Rectal smooth muscle tissue (tissue), 1 donor: ENCODE measurements around the gene SEPTIN2.
"Not testable (repeated sequence)": the region's sequence is repeated elsewhere in the genome, so short reads cannot be mapped to it uniquely, and the experiment has no call there.

Experiments
- H3K27ac ChIP-seq: one replicate; pipeline ENCODE4 v1.7.0; 2013; ENCODE audit warnings: low read depth, low read length, inconsistent platforms
- H3K27me3 ChIP-seq: one replicate; pipeline ENCODE4 v1.7.0; 2013; ENCODE audit warnings: low read length; ENCODE audit not compliant: control insufficient read depth, insufficient read depth
- H3K36me3 ChIP-seq: one replicate; pipeline ENCODE4 v1.7.0; 2013; ENCODE audit warnings: low read length; ENCODE audit not compliant: control insufficient read depth, insufficient read depth
- H3K4me1 ChIP-seq: one replicate; pipeline ENCODE4 v1.7.0; 2013; ENCODE audit warnings: low read length; ENCODE audit not compliant: control insufficient read depth, insufficient read depth
- H3K4me3 ChIP-seq: one replicate; pipeline ENCODE4 v1.7.0; 2013; ENCODE audit warnings: low read length
- H3K9ac ChIP-seq: one replicate; pipeline ENCODE4 v1.7.0; 2013; ENCODE audit warnings: low read length

SEPTIN2 gene

DNA sequence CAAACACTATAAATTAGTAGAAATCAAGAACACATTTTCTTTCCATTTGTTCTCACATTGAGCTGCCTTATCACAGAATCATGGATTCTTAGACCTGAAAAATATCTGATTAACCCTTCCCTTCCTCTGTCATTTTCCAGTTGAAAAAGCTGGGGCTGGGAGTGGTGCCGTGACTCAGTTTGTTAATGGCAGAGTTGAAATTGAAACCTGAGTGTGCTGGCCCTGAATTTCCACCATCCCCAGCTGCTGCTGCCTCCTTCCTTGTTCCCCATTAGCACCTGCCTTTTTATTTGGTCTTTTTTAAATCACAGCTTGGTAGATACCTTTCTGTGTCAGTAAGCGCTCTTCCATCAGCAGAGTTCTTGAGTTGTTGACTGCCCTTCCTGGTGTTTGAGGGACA is 51.0 kb downstream of the SEPTIN2 start:
- no peak overlapping the region for H3K4me3 ChIP-seq
- H3K27me3 ChIP-seq = no peaks in the 10 kb centered on the region
- H3K36me3 ChIP-seq = no peaks in the 10 kb centered on the region
- H3K9ac ChIP-seq = no peak overlapping the region
- H3K4me1 ChIP-seq = no peaks in the 10 kb centered on the region
- no peak overlapping the region for H3K27ac ChIP-seq

DNA sequence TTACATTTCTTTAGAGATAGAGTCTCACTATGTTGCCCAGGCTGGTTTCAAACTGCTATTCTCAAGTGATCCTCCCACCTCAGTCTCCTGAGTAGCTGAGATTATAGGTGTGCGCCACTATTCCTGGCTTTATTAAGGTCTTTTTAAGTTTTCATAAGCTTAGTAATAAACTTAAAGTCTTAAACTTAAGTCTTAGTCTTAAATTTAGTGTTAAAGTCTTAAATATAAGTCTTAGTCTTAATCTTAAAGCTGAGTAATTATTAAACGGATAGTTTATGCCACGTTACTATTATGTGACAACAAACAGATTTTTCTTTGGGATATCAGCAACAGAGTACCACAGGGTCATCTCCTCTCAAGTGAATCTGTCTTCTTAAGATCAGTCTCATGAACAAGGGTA is 52.9 kb downstream of the SEPTIN2 start:
- H3K4me3 ChIP-seq = no peak overlapping the region
- no peaks in the 10 kb centered on the region for H3K27me3 ChIP-seq
- no peaks in the 10 kb centered on the region for H3K36me3 ChIP-seq
- no peak overlapping the region for H3K9ac ChIP-seq
- H3K4me1 ChIP-seq = no peaks in the 10 kb centered on the region
- no peak overlapping the region for H3K27ac ChIP-seq

DNA sequence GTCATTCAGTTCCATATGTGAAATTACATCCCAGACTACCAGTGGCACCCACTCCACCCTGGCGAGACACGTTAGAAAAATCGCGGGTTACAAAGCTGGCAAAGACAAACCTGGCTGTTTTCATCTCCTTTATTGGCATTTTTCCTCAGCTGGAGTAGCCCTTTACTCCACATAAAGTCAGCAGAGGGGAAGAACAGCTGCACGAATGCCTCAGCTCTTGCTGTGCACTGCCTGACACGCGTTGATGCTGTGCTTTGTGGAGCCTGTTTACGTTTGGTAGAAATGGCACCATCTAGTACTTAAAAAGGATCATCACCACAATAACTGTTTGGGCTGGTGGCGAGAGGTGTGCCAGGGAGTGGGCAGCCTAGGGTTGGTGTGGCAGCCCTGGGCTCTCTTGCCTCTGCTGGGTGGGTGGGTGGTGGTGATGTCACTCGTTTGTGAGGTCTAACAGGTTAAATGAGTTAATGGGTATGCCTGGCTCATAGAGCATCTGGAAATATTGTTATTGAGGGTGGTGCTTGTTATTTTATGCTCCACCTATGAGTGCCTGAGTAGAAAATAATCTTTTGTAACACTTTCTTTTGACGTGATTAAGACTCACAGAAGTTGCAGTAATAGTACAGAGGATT is 56.8 kb downstream of the SEPTIN2 start:
- H3K27ac ChIP-seq = no peak overlapping the region
- H3K9ac ChIP-seq = no peak overlapping the region
- no peaks in the 10 kb centered on the region for H3K27me3 ChIP-seq
- no peaks in the 10 kb centered on the region for H3K36me3 ChIP-seq
- H3K4me1 ChIP-seq = no peaks in the 10 kb centered on the region
- no peak overlapping the region for H3K4me3 ChIP-seq

DNA sequence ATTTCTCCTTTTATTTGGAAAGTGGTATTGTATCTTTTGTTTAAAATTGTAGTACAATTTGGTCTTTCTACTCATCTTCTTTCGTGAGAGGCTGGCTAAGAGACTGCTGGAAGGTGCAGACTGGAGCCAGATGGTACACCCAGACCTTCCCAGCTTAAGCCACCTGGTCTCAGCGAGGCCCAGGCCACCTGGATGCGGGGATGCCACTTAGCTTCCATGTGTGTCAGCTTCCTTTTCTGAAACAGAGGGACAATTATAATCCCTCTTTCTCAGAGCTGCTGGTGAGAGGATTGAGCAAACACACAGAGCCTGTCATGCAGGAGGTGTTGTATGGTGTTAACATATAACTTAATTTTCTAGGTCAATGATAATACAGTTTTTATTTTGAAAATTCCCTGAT is 57.7 kb downstream of the SEPTIN2 start:
- Histone ChIP-seq H3K4me3 (no peak overlapping the region), H3K4me1 (no peaks in the 10 kb centered on the region), H3K36me3 (no peaks in the 10 kb centered on the region), H3K9ac (no peak overlapping the region), H3K27me3 (no peaks in the 10 kb centered on the region), H3K27ac (no peak overlapping the region)

DNA sequence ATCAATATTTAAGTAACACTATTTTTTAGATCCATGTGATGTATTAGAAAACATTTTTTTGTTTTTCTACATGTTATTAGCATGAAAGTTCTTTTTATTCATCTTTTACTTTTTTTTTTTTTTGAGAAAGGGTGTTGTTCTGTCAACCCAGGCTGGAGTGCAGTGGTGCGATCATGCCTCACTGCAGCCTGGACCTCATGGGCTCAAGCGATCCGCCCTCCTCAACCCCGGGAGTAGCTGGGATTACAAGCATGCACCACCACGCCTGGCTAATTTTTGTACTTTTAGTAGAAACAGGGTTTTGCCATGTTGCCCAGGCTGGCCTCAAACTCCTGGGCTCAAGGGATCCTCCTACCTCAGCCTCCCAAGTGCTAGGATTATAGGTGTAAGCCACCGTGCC is 58.2 kb downstream of the SEPTIN2 start:
- not testable (repeated sequence) for H3K27ac ChIP-seq

DNA sequence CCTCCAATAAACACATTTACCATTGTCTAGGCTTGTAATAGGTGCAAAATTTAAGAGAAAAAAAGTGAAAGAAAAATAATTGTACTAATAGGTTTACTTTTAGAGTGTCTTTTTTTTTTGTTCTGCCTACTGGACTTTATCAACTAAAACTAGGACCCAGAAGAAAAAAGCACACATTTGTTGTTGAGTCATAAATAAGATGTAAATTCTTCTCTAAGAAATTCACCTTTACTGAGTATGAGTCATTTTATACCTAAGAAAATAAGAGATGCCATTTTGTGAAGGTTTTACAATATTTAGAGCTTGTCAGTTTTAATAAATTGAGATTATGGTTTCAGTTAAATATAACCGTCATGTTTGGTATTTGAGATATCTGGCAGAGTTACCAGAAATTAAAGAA is 59.6 kb downstream of the SEPTIN2 start:
- Histone ChIP-seq H3K27me3 (no peaks in the 10 kb centered on the region), H3K4me3 (no peak overlapping the region), H3K4me1 (no peaks in the 10 kb centered on the region), H3K27ac (no peak overlapping the region), H3K36me3 (no peaks in the 10 kb centered on the region), H3K9ac (no peak overlapping the region)

More for the DNA sequence above, 58.2 kb downstream of the SEPTIN2 start:
- H3K27me3 ChIP-seq, H3K36me3 ChIP-seq, H3K9ac ChIP-seq, H3K4me3 ChIP-seq, H3K4me1 ChIP-seq: not testable (repeated sequence)

DNA sequence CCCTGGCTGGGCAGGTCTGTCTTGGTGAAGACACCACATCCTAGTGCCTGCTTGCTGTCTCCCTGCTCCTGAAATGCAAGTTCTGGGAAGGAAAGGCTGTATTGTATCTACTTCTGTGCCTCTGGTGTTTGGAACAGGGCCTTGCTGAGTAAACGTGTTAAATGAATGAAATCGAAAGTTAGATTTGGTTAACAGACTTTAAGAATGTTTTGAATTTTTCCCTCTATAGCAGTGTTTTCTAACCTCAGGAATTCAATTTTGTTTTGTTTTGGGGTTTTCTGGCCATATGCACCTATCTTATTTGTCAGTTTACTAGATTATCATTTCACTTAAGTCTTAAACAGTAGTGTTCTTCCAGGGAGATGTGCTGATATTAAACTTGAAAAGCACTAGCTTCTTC is 61.1 kb downstream of the SEPTIN2 start:
- Histone ChIP-seq H3K27ac (no peak overlapping the region), H3K9ac (no peak overlapping the region), H3K36me3 (no peaks in the 10 kb centered on the region), H3K4me1 (no peaks in the 10 kb centered on the region), H3K27me3 (no peaks in the 10 kb centered on the region), H3K4me3 (no peak overlapping the region)

DNA sequence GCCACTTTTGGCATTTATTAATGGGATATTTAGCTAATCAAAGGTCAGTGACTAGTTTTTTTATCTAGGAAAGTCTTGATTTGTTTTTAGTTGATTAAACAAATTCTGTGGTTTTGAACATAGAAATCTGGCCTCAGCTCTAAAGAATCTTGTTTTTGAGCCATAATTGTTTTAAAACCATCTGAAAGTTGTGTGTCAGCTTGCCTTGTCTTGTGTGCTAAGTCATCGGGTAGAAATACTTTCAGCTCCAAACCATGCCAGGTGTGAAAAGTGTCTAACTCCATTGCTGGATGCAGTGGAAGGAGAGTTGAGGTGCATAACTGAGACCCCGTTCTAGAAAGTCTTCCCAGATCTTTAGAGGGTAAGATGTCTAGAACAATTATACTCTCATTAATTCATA is 63.1 kb downstream of the SEPTIN2 start:
- Histone ChIP-seq H3K27me3 (no peaks in the 10 kb centered on the region), H3K27ac (no peak overlapping the region), H3K4me3 (no peak overlapping the region), H3K36me3 (no peaks in the 10 kb centered on the region), H3K9ac (no peak overlapping the region), H3K4me1 (no peaks in the 10 kb centered on the region)

DNA sequence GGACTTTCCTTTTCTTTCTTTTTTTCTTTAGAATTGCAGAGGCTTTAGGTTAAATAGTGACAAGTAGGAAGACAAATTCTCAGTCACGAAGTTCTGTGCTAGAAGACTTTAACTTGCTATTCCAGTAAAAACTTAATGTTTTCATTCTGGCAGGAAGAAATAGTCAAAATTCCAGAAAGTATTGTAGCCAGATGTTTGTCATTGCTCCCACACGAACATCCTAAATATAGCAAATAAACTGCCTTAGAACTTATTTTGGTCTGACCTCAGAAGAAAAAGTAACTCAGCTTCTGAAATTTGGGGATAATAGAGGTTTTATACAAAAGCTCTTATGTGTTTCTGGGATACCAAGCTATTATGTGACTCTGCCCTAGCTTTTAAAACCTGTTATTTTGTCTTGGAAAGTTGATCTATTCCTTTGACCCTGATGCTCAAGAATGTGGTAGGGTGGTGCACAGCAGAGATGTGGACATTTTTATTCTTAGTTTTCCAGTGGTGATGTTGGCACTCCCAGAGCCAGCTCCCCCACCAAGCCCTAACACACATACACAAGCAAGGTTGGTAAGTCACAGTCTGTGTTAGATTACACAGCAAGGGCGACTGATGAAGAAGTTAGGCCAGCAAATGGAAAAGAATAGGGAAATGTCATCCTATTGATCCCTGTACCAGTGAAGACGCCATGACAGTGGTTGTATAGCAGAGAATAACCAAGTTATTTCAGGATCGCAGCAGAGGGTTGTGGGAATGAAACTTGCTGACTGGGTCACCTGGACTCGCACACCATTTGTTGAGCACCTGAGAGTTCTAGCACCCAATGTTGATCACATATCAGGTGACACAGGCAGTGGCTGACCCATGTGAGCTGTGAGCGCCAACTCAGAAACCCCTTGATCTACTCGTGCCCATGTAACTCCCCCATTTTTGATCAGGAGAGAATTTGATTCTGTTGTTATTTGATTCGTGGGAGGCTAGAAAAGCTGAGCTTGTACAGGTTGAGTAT is 64.1 kb downstream of the SEPTIN2 start:
- Histone ChIP-seq H3K4me3 (no peak overlapping the region), H3K4me1 (no peaks in the 10 kb centered on the region), H3K9ac (no peak overlapping the region), H3K36me3 (no peaks in the 10 kb centered on the region), H3K27ac (no peak overlapping the region), H3K27me3 (no peaks in the 10 kb centered on the region)

DNA sequence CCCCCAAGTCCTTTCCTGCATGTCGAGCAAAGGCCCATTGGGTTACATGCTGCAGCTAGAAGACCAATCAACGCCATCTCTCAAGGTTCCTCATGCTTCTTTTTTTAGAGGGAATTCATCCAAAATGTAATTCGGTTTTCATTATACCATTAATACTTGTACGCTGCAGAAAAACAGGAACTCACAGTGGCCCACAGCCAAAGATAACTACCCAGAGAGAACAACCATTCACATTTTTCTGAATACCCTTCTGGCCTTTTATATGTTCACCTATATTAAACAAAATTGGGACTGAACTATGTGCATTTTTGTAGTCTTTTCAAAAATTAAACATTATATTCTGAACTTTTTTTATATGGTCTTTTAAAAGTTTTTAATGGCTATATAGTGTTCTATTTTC is 66.1 kb downstream of the SEPTIN2 start:
- Histone ChIP-seq H3K27me3 (no peaks in the 10 kb centered on the region), H3K4me1 (no peaks in the 10 kb centered on the region), H3K4me3 (no peak overlapping the region), H3K36me3 (no peaks in the 10 kb centered on the region), H3K9ac (no peak overlapping the region), H3K27ac (no peak overlapping the region)

DNA sequence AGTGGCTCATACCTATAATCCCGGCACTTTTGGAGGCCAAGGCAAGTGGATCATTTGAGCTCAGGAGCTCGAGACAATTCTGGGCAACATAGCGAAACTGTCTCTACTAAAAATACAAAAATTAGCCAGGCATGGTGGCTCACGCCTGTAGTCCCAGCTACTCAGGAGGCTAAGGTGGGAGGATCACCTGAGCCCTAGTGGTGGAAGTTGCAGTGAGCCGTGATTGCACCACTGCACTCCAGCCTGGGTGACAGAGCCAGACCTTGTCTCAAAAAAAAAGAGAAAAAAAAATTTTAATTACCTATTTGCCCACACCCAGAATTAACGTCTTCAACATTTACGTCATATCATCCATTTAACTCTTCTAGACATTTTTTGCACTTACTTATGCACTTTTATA is 69.7 kb downstream of the SEPTIN2 start:
- not testable (repeated sequence) for H3K27ac ChIP-seq, H3K36me3 ChIP-seq, H3K27me3 ChIP-seq, H3K9ac ChIP-seq, H3K4me1 ChIP-seq, H3K4me3 ChIP-seq

DNA sequence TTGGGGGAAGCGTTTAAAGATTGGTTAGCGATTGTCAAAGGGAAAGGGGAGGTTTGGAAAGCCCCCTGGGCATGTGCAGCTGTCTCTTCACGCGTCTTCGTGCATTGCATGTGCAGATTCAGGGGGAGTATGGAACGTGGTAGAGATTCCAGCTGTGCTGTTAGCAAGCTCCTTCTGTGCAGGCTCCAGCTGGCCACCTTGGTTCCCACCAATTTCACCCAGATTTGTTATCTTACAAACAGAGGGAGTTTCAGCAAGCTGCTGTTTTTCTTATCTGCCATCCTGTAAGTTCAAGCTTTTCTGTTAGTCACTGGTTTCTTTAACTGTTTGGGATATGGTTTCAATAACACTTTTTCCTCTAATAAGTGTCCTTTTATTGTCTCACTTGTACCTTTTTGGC is 70.8 kb downstream of the SEPTIN2 start:
- H3K9ac ChIP-seq = no peak overlapping the region
- H3K4me1 ChIP-seq = no peaks in the 10 kb centered on the region

DNA sequence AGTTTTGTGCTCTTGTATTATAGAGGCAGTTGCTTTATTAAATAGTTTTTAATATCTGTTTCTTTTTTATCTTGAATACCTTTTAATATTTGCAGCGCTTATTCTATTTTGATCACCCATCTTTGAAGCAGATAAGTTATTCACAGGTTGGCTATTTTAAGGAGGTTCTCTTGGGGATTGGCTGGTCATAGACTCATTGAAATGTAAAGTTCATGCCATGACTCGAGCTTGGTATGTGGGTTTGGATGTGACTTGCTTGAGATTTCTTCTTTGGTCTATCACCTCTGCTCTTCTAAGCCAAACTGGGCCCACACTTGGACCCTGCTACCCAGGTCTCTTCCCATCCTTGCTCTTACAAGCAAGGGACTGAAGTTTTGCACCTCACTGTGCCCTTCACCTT is 74.0 kb downstream of the SEPTIN2 start:
- H3K4me1 ChIP-seq = no peaks in the 10 kb centered on the region
- no peaks in the 10 kb centered on the region for H3K36me3 ChIP-seq
- no peak overlapping the region for H3K4me3 ChIP-seq
- H3K9ac ChIP-seq = no peak overlapping the region
- no peaks in the 10 kb centered on the region for H3K27me3 ChIP-seq
- no peak overlapping the region for H3K27ac ChIP-seq

More for the DNA sequence above, 70.8 kb downstream of the SEPTIN2 start:
- H3K4me3 ChIP-seq = no peak overlapping the region
- H3K36me3 ChIP-seq = no peaks in the 10 kb centered on the region
- H3K27me3 ChIP-seq = no peaks in the 10 kb centered on the region
- no peak overlapping the region for H3K27ac ChIP-seq
